Stimulated activated CD8-positive, alpha-beta memory T cell treated with anti-CD3 and anti-CD28 coated beads, Interleukin-15, amount 100 ng/mL, for 48 hours (primary cell): ENCODE data around the gene ATN1.

Experiments used
- DNase-seq, 2 donors: peaks; one replicate each; pipeline ENCODE4 v3.0.0-alpha.2; 2020; ENCODE audit warnings: low read depth in 2 of 2

Gene ATN1

GRCh38 chr12:6944381-6945186, 16.8 kb downstream of the ATN1 start:
- peak; percentile 80 to 81 for DNase-seq

- DNase-seq: no peak
Measured at GRCh38 chr12:6945613-6946012, 17.9 kb downstream of the ATN1 start.

DNA sequence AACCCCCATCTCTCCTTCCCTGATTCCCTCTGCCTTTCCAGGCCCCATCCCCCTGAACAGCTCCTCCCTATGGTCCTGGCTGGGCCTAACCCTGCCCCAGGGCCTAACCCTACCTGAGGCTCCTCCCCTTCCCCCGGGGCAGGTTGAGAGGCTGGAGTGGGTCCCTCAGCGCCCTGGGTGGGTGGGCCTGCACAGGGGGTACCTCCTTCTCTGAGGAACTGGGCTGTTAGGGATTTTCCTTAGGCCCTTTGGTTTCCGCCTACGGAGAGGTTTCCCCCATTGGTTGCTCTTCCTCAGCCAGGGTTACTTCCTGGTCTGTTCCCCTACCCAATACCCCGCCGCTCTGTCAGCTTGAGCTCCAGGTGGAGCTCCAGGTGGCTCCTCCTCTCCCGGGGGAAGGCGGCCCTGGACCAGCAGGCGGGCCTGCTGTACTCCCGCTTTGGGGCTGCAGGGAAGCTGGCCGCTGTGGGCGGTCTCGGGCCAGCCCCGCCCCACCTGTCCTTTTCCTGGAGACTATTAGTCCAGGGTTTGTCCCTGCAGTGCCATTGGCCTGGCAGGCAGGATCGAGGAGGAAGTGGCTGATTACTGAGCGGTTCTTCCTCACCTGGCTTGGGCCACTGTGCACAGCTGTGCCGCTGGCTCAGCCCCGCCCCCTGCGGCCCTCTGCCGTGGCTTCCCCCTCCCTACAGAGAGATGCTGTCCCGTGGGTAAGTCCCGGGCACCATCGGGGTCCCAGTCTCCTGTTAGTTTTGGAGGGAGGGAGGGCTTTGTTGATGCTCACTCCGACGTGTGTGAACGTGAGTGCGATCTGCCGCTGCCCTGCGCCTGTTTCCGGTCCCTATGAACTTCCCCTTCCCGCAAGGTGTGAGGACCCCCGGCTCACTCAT, 18.5 kb downstream of the ATN1 start:
- no peak for DNase-seq

DNA sequence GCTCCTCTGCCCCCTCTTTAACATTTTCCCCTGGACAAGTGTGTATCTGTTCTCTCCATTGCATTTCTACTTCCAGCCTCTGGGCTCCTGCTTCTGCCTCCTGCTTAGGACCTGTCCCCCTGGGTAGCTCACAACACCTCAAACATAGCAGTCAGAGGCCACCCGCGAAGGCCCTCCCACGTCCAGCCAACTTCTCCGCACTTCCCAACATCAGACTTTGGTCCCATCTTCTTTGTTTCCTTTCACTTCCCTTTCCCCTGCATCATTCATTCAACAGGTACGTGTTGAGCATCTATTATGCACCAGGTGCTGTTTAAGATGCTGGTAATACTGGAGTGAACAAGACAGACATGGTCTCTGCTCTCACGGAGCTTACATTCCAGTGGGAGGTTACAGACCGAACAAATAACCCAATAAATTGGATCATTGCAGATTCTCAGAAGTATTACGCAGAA, 19.2 kb downstream of the ATN1 start:
- DNase-seq: no peak

DNA sequence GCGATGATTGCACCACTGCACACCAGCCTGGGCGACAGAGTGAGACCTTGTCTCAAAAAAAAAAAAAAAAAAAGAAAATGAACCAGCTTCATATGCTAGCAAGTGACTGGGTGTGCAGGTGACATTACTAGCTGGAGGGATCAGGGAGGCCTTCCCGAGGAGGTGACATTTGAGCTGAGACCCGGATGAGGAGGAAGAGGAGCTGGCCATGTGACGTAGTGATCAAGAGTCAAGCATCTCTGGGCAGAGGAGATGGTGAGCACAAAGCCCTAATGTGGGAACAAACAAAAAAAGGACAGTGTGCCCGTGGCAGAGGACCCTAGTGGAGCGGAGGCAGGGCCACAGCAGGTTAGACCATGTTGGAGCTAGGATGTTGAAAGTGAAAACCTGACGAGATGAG, 19.9 kb downstream of the ATN1 start:
- DNase-seq: no peak

DNA sequence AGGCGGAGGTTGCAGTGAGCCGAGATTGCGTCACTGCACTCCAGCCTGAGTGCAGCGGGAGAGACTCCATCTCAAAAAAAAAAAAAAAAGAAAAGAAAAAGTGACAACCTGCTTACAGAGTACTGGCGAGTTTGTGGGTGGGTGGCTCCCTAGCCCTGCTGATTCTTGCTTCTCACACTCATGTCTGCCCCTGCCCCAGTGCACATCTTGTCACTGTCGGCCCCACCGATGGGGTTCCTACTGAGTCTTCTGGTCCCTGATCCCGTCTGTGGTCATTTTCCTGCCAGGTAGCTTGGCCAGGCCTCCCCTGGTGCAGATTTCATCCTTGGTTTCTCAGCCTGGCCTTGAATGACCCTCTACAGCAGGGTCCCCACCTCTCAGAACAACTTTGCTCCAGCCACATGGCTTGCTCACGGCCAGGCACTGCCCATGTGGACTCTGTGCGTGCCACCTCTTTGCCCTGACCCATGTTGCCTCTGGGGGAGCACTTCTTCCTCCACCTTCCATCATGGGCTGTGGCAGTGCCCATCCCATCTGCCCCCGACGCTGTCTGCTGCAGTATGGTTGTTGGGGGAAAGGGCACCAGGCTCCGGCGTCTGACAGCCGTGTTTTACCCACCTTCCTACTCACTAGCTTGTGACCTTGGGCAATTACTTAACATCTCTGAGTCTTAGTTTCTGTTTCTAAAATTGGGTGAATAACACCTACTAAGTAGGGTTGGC, 21.3 kb downstream of the ATN1 start:
- no peak for DNase-seq

DNA sequence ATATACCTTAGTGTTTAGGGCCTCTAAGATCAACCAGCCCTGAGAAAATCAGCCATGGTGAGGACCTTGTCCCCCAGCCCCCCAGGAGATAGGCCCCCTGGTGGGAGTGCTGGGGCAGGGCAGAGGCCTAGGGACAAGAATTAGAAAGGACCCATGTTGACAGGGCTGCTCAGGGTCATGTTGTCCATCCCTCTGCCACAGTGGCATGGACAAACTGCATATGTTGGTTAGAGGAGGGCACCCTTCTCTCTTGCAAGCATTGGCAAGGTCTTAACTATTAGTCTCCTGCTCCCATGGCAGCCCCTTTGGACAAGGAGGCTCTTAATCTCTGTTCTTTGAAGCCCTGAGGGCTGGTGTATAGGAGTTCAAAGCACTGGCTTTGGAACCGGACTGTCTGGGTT, 22.6 kb downstream of the ATN1 start:
- DNase-seq: no peak

GRCh38 chr12:6950811-6951540, 23.2 kb downstream of the ATN1 start, which contains the start of gene PTPN6:
Gene PTPN6, plus strand, starts transcription at chr12:6951356. Its CDS starts 157 bp downstream, at chr12:6951513.
- no peak for DNase-seq

DNA sequence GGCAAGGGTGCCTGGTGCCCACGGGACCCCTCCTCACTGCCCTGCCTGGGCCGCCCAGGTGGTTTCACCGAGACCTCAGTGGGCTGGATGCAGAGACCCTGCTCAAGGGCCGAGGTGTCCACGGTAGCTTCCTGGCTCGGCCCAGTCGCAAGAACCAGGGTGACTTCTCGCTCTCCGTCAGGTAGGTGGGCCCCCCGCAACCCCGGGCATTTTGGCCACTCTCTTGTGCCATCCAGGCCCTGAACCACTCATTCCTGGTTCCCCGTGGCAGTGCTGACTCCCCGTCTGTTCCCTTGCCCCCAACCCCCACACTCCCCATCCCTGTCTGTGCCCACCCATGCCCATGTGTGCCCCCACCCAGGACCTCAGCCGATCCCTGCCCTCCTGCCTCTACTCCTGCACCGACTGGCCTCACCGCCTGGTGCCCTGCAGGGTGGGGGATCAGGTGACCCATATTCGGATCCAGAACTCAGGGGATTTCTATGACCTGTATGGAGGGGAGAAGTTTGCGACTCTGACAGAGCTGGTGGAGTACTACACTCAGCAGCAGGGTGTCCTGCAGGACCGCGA, 23.9 kb downstream of the ATN1 start:
- DNase-seq: no peak

DNA sequence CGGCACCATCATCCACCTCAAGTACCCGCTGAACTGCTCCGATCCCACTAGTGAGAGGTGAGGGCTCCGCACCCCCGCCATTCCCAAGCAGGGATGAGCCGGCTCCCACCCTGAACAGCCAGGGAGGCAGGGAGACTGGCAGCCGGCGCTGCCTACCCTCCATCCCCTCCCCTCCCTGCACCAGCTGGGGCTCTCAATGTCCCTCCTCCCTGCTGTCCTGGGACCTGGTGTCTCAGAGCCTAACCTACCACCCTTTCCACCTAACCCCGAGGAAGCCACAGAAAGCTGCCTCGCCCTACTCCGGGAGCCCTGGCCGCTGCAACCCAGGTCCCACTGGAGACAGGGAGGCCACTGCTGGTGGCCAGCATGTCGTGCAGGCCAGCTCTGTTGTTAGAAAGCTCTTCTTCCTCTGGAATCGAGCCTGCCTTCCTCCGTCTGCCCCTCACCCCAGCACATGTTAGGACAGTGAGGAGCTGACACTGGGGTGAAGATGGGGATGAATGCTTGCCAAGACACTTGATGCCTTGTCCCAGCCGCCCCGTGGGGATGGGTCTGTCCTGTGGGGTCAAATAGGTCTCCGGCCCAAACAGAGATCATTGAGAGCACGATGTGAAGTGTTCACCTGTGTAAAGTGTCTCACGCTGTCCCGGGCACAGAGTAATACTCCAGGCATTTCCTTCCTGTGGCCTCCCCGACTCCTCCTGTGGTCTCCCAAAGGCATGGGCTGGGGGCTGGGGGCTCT, 24.5 kb downstream of the ATN1 start:
- no peak for DNase-seq

GRCh38 chr12:6952863-6953441, 25.2 kb downstream of the ATN1 start:
- no peak for DNase-seq

GRCh38 chr12:6953442-6954315, 25.9 kb downstream of the ATN1 start:
- peak; percentile 77 to 82 for DNase-seq

DNA sequence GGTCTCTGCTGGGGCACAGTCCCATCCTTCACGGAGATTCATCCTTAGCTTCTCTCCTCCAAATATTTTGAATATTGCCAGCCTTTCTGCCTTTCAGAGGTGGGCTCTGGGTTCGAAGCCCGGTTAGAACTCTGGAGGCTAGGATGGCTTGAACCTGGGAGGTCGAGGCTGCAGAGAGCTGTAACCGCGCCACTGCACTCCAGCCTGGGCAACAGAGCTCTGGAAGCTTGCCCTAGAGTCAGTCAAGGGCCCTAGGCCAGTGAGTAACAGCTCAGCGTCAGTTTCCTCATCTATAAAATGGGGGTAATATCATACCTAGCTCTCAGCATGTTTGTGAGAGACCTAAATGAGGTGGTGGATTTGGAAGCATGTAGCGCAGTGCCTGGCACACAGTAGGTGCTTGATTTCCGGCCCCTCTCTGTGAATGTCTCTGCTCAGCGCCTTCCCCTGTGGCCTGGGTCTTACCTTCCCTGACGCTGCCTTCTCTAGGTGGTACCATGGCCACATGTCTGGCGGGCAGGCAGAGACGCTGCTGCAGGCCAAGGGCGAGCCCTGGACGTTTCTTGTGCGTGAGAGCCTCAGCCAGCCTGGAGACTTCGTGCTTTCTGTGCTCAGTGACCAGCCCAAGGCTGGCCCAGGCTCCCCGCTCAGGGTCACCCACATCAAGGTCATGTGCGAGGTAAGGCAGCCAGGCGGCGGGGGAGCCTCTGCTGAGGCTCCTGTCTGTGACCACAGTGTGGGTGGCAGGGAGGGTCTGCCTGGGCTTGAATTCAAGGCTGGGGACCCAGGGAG, 26.8 kb downstream of the ATN1 start:
- no peak for DNase-seq

- no peak for DNase-seq
Measured at GRCh38 chr12:6955108-6956020, 27.6 kb downstream of the ATN1 start.

DNA sequence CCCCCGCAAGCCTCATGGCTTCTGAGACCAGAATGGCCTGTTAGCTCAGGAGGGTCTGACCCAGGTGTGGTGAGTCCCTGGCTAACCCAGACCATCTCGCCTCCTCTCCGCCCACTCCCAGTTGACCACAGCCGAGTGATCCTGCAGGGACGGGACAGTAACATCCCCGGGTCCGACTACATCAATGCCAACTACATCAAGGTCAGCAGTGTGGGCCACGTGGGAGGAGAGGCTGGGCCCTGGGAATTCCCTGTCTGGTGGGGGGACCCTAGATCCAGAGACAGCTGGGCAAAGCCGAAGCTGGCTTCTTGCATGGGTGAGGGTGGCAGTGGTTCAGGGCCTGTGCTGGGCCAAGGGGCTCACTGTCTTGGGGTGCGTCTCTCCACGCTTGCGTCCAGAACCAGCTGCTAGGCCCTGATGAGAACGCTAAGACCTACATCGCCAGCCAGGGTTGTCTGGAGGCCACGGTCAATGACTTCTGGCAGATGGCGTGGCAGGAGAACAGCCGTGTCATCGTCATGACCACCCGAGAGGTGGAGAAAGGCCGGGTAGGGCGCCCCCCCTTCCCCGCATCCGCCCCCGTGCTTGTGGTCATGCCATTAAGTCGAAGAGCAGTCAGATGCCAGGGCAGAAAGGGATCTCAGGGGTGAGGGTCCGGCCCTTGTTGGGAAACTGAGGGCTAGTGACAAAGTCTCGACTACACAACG, 28.4 kb downstream of the ATN1 start:
- DNase-seq: no peak

DNA sequence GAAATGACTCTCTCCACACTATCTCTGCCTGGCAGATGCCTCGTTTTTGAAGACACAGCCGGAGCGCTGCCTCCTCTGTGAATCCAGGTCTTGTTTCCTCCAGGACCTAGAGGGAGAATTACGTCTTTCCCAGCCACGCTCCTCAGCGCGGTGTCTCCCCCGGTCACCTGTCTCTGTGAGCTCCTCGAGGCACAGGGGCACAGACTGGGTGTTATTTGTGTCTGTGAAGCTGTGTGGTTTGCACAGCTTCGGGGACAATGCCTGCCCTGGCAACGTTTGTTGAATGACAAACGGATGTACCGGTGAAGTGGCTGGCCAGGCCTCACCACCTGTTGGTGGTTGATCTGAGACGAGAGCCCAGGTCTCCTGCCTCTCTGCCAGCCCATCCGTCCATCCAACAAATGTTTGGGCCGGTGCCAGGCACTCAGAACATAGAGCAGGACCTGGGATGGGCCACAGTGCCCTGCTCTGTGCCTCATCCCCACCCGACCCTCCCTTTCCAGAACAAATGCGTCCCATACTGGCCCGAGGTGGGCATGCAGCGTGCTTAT, 29.5 kb downstream of the ATN1 start:
- DNase-seq: no peak
